WERI-Rb-1 (cell line): ENCODE results near the gene DMD.

ENCODE experiments used
- DNase-seq: peaks from one replicate; pipeline ENCODE4 v3.0.0-alpha.2; 2020
- H3K27ac ChIP-seq: fragments of 250-450 bp; sonication (Bioruptor Pico); 2 replicates; pipeline ENCODE4 v1.5.1; 2020; ENCODE audit warnings: mild to moderate bottlenecking, moderate library complexity
- H3K27me3 ChIP-seq: fragments of 250-450 bp; sonication (Bioruptor Pico); 2 replicates; pipeline ENCODE4 v1.5.1; 2021; ENCODE audit warnings: mild to moderate bottlenecking, low read depth, moderate library complexity; ENCODE audit not compliant: insufficient read depth, severe bottlenecking
- H3K36me3 ChIP-seq: fragments of 250-450 bp; sonication (Bioruptor Pico); 2 replicates; pipeline ENCODE4 v1.5.1; 2020; ENCODE audit warnings: mild to moderate bottlenecking, moderate library complexity
- H3K4me3 ChIP-seq: 2 replicates; pipeline ENCODE4 v1.5.1; 2011; ENCODE audit warnings: low read depth, mild to moderate bottlenecking, control low read depth, low read length
- H3K9me3 ChIP-seq: fragments of 250-450 bp; sonication (Bioruptor Pico); 2 replicates; pipeline ENCODE4 v1.5.1; 2021; ENCODE audit warnings: mild to moderate bottlenecking, moderate library complexity; ENCODE audit not compliant: severe bottlenecking
- TF ChIP-seq, protein P1 (sequence below): IDR thresholded peaks from 2 replicates; pipeline ENCODE4 v1.5.1; 2011; ENCODE audit warnings: low read depth, mild to moderate bottlenecking, control low read depth, inconsistent platforms, low read length

Gene DMD

DNA sequence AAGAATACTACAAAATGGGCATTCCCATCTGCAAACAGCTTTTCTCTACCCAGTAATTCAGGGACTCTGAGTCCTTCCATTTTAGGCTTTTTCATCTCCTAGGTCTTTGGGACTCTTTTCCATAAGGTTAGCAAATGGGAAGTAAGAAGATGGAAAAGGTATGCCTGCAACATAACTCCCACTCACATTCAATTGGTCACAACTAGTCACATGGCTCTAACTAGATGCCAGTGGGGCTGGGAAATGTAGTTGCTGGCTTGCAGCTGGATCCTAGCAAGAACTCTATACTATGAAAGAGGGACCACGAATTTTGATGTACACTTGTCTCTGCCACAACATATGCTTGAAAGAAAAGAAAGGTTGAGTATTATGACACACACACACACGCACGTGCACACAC, 1184.6 kb downstream of the DMD start:
- no peak overlapping the region for H3K4me3 ChIP-seq
- H3K36me3 ChIP-seq: no peaks in the 10 kb centered on the region
- no peak overlapping the region for H3K27ac ChIP-seq
- H3K9me3 ChIP-seq: no peaks in the 10 kb centered on the region
- TF ChIP-seq, protein P1, sequence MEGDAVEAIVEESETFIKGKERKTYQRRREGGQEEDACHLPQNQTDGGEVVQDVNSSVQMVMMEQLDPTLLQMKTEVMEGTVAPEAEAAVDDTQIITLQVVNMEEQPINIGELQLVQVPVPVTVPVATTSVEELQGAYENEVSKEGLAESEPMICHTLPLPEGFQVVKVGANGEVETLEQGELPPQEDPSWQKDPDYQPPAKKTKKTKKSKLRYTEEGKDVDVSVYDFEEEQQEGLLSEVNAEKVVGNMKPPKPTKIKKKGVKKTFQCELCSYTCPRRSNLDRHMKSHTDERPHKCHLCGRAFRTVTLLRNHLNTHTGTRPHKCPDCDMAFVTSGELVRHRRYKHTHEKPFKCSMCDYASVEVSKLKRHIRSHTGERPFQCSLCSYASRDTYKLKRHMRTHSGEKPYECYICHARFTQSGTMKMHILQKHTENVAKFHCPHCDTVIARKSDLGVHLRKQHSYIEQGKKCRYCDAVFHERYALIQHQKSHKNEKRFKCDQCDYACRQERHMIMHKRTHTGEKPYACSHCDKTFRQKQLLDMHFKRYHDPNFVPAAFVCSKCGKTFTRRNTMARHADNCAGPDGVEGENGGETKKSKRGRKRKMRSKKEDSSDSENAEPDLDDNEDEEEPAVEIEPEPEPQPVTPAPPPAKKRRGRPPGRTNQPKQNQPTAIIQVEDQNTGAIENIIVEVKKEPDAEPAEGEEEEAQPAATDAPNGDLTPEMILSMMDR: no peak
- no peak for DNase-seq
- H3K27me3 ChIP-seq: no peaks in the 10 kb centered on the region

GRCh38 chrX:32024072-32024471, 1187.3 kb downstream of the DMD start:
- no peaks in the 10 kb centered on the region for H3K27me3 ChIP-seq
- no peak overlapping the region for H3K4me3 ChIP-seq
- TF ChIP-seq, protein P1: no peak
- H3K36me3 ChIP-seq: no peaks in the 10 kb centered on the region
- no peaks in the 10 kb centered on the region for H3K9me3 ChIP-seq
- no peak for DNase-seq
- H3K27ac ChIP-seq: no peak overlapping the region

DNA sequence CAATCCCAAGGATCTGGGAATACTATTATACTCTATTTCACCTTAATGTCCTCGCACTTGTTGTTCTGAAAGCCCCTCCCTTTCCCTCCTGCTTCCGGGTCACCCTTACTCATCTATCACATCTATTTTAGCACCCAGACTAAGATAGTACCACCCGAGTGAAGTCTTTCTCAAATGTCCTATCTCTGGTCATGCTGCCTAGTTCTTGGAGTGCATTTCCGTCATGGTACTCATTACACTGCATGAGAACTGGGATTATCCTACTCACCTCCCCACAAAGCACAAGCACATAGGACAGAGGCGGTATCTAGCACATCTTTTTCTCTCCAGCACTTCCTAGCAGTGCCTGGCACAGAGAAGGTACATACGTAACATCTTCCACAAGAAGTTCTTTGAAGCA, 1195.2 kb downstream of the DMD start:
- Histone ChIP-seq H3K27ac (no peak overlapping the region), H3K27me3 (peaks cover 3% of the 10 kb centered on the region), H3K4me3 (no peak overlapping the region), H3K36me3 (no peaks in the 10 kb centered on the region), H3K9me3 (no peaks in the 10 kb centered on the region)
- DNase-seq: no peak
- TF ChIP-seq, protein P1: no peak

DNA sequence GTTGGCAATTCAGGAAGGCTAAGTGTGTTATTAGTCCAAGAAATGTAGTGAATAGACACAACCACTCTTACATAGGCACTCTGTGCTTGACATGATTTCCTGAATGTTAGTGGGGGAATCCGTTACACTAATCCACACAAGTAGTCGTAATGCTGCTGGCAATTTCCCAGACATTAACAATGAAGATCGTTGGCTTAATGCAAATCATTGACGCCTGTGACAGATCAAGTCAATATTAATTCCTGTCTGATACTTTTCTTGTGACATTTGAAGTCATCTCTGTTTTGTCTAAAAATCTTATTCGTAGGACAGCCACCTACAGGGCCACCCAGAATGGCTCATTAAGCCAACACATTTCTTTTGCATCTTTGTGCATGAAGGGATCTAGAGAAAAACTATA, 1200.4 kb downstream of the DMD start:
- Histone ChIP-seq H3K9me3 (no peaks in the 10 kb centered on the region), H3K4me3 (no peak overlapping the region), H3K27me3 (peaks cover 3% of the 10 kb centered on the region), H3K27ac (no peak overlapping the region), H3K36me3 (no peaks in the 10 kb centered on the region)
- TF ChIP-seq, protein P1: no peak
- DNase-seq: no peak

- Histone ChIP-seq H3K4me3 (no peak overlapping the region), H3K27ac (no peak overlapping the region), H3K27me3 (peaks cover 3% of the 10 kb centered on the region), H3K36me3 (no peaks in the 10 kb centered on the region), H3K9me3 (no peaks in the 10 kb centered on the region)
- DNase-seq: no peak
- TF ChIP-seq, protein P1: no peak
Measured at GRCh38 chrX:32010212-32010611, 1201.1 kb downstream of the DMD start.

DNA sequence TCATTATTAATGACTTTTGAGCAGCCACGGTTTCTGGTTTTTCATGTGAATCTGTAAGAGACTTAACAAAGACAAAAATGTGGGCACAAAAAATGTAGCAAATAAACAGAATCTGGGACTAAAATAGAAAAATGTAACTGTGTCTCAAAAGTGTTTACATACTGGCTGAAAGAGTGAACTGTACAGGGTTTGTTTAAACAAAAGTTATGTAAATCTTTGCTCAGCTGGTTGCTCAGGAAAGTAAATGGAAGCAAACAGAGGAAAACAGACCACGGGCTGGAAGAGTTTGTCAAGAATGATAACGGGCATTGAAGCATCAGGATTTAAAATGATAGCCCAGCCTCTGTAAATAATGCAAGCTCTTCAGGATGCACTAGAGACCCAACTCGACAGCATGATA, 1217.7 kb downstream of the DMD start:
- no peaks in the 10 kb centered on the region for H3K36me3 ChIP-seq
- no peak overlapping the region for H3K4me3 ChIP-seq

More for the DNA sequence above, 1217.7 kb downstream of the DMD start:
- Histone ChIP-seq H3K27me3 (no peaks in the 10 kb centered on the region), H3K9me3 (no peaks in the 10 kb centered on the region), H3K27ac (no peak overlapping the region)
- TF ChIP-seq, protein P1: no peak
- DNase-seq: no peak
